ACHN (cell line): Measurements from ENCODE around the gene ZNF320.
"Not testable (repeated sequence)": the region's sequence is repeated elsewhere in the genome, so short reads cannot be mapped to it uniquely, and the experiment has no call there.

Experiments
- DNase-seq: peaks from one replicate; pipeline ENCODE4 v3.0.0-alpha.2; 2015
- in situ Hi-C: cut with HindIII; loops from 2 replicates; pipeline ENCODE4 v1.10.0; 2017; ENCODE audit warnings: low sequenced_read_pairs, low pct_ligation_motif_present, low pct_unique_long_range_greater_than_20kb

The ZNF320 gene

GRCh38 chr19:52856540-52857377 lies 40.7 kb downstream of the ZNF320 start:
- DNase-seq, in situ Hi-C loops: not testable (repeated sequence)
